ENCODE results near the gene ABT1. TPM values are rescaled to one million over a fixed set of nuclear protein-coding genes. Genes with fewer than 3 reads are reported as not detected.
"Not testable (repeated sequence)": the region's sequence is repeated elsewhere in the genome, so short reads cannot be mapped to it uniquely, and the experiment has no call there.

Gene ABT1
- 10 to 100 TPM in 1 of 2 donors, 1 to 10 TPM in 1; 8.2 to 10.7 TPM for total RNA-seq
- long read RNA-seq, transcript ABT1-201 (3 exons, 2,949 nt), result major isoform, 17 of 20 reads
- long read RNA-seq, partial matches to known transcripts, result 0 of 20 reads
- long read RNA-seq, other reads (novel, unspliced or antisense), result 3 of 20 reads

DNA sequence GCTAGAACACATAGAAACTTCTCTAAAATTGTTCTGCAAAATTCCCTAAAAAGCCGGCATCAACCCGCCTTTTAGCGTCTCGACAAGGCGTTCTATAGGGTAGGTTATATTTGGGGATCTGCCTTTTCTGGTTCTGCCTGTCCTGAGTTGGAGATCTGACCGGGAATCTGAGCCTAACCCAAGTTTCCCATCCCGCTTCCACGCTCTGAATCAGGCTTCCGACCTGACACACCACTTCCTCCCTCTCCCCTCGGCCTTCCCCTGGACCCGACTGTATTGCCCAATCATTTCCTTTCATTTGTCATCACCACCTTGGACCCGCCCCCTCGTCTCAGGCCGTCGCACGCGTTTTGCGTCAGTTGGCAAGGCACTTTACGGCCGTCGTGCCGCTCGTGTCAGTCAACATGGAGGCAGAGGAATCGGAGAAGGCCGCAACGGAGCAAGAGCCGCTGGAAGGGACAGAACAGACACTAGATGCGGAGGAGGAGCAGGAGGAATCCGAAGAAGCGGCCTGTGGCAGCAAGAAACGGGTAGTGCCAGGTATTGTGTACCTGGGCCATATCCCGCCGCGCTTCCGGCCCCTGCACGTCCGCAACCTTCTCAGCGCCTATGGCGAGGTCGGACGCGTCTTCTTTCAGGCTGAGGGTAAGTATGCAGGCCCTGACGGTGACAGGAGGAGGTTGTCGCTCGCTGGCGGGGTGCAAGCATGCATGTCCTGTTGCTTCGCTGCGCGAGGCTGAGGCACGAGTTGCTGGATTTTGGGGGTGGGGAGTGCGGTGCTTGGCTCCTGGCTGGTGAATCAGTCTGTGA is at the start of gene ABT1:
TSS of gene ABT1 (plus strand) at position 375 of the 810 bp plus-strand sequence. CDS start at position 405, 30 bp downstream.
- ATAC-seq, result peak; percentile 98
- intact Hi-C loops (cut with DNase I), result loop anchor here in 1 of 2 donors (10.0 kb wide), 1 partner anchor 252 kb away; no protein-coding TSS in a partner anchor
- DNase-seq, result peak; percentile 98

DNA sequence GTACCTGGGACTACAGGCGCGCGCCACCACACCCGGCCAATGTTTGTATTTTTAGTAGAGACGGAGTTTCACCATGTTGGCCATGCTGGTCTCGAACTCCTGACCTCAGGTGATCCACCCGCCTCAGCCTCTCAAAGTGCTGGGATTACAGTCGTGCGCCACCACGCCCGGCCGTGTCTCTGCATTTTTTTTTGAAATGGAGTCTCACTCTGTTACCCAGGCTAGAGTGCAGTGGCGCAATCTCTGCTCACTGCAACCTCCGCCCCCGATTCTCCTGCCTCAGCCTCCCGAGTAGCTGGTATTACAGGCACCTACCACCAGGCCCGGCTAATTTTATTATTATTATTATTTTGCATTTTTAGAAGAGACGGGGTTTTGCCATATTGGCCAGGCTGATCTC is 49.4 kb upstream of the ABT1 start:
- DNase-seq; ATAC-seq; intact Hi-C loops (cut with DNase I): not testable (repeated sequence)

DNA sequence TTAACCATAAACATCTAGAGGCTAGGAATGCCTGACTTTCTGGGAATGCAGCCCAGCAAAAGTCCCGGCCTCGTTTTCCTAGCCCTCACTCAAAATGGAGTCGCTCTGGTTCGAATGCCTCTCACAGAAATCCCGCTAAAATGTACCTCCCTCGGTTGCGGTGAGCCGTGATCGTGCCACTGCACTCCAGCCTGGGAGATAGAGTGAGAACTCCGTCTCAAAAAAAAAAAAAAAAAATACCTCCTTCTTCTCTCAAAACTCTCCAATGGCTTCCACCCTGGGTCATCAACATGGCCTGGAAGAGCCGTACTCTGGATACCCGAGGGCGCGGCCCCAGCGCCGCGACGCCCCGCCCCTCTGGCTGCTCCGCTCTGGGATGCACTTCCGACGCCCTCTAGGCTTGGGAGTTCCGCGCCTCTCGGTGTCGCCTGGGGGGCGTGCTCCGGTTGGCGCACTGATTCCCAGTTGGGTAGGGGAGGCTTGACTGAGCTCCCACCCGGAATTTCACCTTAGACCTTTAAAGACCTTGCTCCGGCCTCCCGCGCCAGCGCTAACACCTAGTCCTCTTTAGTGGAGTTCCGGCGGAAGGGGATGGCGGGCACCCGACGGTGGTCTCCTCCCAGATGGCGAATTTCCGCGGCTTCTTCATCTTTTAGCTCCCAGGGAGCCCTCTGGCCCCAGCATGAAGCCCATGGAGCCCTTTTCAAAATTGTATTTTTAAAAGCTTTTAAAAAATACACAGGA is 46.3 kb upstream of the ABT1 start:
- ATAC-seq, result peak; percentile 55 to 68
- peak; percentile 79 for DNase-seq
- intact Hi-C loops (cut with DNase I), result no loop called here

- no peak for ATAC-seq
- intact Hi-C loops (cut with DNase I), result loop anchor here in 1 of 2 donors (2.0 kb wide), 1 partner anchor 31 kb away; no protein-coding TSS in a partner anchor
- DNase-seq, result no peak
Observed at GRCh38 chr6:26552205-26552604, 44.5 kb upstream of the ABT1 start.

DNA sequence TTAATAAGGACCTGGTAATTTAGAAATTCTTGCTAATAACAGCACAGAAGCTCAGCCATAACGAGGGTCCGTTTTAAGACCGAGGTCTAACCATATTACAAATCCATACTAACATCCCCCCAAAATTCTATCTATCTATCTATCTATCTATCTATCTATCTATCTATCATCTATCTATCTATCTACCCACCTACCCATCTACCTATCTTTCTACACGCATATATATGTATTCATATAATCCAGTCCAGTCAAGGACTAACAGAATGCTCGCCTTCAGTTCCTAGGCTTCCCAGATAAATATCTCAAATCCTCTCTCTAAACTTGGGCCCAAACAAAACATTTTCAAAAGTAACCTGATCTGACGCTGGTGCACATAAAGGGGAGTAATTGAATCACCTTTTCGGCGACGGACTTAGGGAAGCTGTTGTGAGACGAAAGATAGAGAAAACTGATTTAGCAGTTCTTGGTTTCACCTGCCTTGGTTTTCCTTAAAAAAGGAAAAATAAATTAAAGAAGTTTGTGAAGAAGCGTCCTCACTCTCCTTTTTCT is 44.0 kb upstream of the ABT1 start:
- intact Hi-C loops (cut with DNase I), result loop anchor here in 1 of 2 donors (2.0 kb wide), 1 partner anchor 32 kb away; no protein-coding TSS in a partner anchor
- ATAC-seq, result no peak
- DNase-seq, result no peak

- intact Hi-C loops (cut with DNase I), result loop anchor here in 1 of 2 donors (2.0 kb wide), 1 partner anchor 32 kb away; no protein-coding TSS in a partner anchor
- peak; percentile 72 to 82 for ATAC-seq
- DNase-seq, result peak; percentile 73
Observed at GRCh38 chr6:26553264-26553634, 43.5 kb upstream of the ABT1 start.

- intact Hi-C loops (cut with DNase I), result loop anchor here in 1 of 2 donors (2.0 kb wide), 2 partner anchors 15 to 33 kb away; no protein-coding TSS in a partner anchor
- ATAC-seq (peak; percentile 81 to 89), DNase-seq (peak; percentile 77)
Observed at GRCh38 chr6:26553635-26554446, 42.9 kb upstream of the ABT1 start.

GRCh38 chr6:26554447-26554696 is 42.4 kb upstream of the ABT1 start:
- intact Hi-C loops (cut with DNase I), result loop anchor here in 1 of 2 donors (2.0 kb wide), 1 partner anchor 14 kb away; no protein-coding TSS in a partner anchor
- ATAC-seq, result no peak
- DNase-seq, result no peak

DNA sequence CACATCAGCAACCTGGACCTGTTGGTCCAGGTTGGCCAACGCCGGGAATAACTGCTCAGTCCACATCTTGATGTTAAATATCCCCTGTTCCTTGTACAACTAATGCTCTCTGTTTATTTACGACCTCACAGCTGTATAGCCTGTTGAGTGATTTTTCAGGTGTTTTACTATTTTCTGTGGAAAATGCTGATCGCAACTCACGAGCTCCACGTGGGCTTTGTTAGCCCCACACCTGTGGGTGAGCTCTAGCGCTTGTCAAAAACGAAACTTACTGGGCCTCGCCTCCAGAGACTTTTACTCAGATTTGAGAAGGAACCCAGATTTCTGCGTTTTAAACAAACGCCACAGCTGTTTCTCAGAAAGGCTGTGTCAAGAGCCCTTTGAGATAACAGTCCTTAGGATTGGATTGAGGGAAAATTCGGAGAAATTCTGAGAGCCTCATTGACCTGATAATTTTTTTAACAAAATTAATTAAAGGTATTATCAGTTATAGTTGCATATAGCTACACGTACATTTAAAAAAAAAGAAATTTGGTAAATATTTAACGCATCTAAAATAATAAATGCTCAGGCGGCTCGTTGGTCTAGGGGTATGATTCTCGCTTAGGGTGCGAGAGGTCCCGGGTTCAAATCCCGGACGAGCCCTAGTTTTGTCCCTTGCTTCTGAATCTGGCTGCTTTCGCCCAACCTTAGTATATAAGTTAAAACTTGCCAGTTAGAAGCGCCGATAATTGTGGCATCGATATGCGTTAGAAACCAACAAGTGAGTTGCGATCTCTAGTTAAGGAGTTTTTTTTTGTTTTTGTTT is 41.9 kb upstream of the ABT1 start:
- intact Hi-C loops (cut with DNase I), result loop anchor here in 1 of 2 donors (2.0 kb wide), 1 partner anchor 14 kb away; no protein-coding TSS in a partner anchor

DNA sequence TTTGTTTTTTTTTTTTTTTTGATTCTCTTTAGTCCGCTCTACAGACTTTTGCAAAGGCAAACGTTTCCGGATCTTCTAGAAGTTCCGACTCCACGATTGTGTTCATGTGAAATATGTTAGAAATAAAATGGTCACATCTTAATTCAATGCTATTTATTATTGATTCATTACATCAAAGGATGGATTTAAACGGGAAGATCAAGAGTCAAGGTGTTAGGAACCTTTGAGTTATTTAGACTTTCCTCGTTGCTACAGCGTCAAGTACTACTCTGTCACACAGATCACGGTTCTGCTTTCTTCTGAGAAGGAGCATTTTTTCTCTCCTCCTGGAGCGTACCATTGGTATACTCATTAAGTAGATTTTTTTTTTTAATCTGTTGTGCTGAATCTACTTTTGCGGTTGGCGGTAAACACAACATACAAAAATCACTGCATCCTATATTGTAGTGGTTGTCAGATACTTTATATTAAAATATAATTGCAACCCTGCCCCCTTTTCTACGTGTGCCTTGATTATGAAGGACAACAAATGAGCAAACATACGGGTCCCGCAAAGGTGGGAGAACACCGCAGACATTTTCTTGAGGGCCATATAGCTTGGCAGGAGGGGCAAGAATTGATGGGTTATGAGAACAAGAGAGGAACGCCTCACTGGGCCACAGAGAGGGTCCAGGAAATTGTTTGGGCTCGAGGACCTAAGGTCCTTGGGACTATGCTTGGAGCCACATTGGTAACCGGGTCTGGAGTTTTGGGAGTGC is 41.1 kb upstream of the ABT1 start:
- ATAC-seq, result no peak
- DNase-seq, result no peak
- intact Hi-C loops (cut with DNase I), result loop anchor here in 1 of 2 donors (2.0 kb wide), 1 partner anchor 13 kb away; no protein-coding TSS in a partner anchor

More for the DNA sequence above, 41.9 kb upstream of the ABT1 start:
- DNase-seq, result peak; percentile 49
- ATAC-seq, result peak in 1 of 2 donors; percentile 41

DNA sequence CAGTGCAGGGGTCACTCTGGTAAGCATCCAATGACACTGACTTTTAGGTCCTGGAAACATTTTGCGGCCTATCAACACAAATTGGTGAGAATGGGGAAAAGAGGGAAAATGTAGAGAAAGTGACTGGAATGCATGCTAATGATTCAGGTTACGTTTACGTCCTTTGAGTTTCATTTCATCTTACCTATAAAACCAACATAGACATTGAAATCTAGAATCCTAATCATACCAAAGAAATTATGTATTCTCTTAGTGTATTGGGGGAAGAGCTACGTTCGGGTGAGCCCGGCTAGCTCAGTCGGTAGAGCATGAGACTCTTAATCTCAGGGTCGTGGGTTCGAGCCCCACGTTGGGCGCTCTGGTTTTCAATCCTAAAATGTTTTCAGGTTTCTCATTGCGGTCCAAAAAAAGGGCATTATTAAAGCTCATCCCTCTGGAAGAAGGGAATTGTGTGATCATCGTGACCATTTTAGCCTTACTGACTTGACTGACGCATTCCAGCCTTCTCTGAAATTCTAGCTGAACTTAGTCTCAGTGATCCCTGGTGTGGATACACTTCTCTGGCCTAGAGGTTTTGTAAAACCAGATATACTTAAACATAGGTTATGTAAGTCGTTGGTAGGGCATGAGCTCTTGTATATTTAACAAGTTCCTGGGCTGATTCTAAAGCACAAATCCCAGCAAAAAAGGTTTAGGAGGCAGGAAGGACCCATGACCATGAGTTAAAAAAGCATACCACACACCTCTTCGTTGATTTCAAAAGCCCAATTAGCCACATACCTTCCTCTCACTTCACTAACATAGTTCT is 40.3 kb upstream of the ABT1 start:
- intact Hi-C loops (cut with DNase I), result no loop called here
- ATAC-seq, result peak in 1 of 2 donors; percentile 42
- DNase-seq, result no peak

DNA sequence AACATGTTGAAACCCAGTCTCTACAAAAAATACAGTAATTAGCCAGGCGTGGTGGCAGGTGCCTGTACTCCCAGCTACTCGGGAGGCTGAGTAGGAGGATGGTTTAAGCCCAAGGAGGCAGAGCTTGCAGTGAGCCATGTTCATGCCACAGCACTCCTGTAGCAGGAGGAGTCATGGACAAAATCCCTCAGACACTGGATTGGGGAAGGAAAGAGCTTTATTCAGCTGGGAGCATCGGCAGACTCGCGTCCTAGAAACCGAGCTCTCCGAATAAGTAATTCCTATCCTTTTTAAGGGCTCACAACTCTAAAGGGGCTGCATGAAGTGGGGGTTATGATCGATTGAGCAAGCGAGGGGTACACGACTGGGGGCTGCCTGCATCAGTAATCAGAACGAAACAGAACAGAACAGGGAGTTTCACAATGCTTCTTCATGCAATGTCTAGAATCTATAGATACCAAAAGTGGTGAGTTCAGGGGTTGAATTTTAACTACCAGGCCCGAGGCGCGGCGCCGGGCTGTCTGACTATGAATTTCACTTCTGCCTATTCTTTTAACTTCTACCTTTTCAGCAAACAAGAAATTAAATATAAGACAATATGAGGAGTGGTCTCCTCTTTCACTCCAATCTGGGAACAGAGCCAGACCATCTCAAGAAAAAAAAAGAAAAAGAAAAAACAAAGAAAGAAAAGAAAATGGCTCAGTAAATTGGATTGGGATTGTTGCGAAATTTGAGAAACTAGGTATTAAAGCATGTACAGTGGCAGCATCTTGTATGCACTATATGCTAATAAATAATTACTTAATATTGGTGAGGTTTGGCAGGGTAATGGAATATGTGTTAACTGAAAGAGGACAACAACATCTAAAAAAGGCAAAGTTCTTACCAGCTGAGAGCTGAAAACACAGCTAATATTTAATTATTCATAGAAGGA is 35.0 kb upstream of the ABT1 start:
- DNase-seq (no peak), ATAC-seq (no peak)
- intact Hi-C loops (cut with DNase I), result no loop called here

GRCh38 chr6:26563488-26563887 is 33.3 kb upstream of the ABT1 start:
- DNase-seq, result no peak
- intact Hi-C loops (cut with DNase I), result no loop called here

GRCh38 chr6:26568601-26569432 is 27.9 kb upstream of the ABT1 start:
- intact Hi-C loops (cut with DNase I), result loop anchor here in 1 of 2 donors (2.0 kb wide), 1 partner anchor 14 kb away; no protein-coding TSS in a partner anchor
- DNase-seq (peak; percentile 82), ATAC-seq (peak; percentile 83 to 89)

More at GRCh38 chr6:26563488-26563887, 33.3 kb upstream of the ABT1 start:
- no peak for ATAC-seq

Measured in left cardiac atrium (tissue), 4 donors.